OCI-LY7 (cell line): ENCODE data around the gene LZTR1. TPM values are rescaled to one million over a fixed set of nuclear protein-coding genes. Genes with fewer than 3 reads are reported as not detected.

Experiments used
- BruUV-seq: library from RNA; stranded (reverse); fragments of 400-500 nt; replicated peaks from 2 replicates; lab custom pipeline; 2021; lab: Mats Ljungman, UMichigan
- CTCF ChIA-PET: fragments of 300-600 bp; sonication (Branson Sonifier 250); formaldehyde crosslinking; loops from one replicate; lab custom pipeline; 2022; ENCODE audit warnings: antibody characterized with exemption; ENCODE audit not compliant: unreplicated experiment; lab: Charles Lee
- POLR2A ChIA-PET: fragments of 300-600 bp; sonication (Branson Sonifier 250); formaldehyde crosslinking; loops from one replicate; lab custom pipeline; 2022; ENCODE audit warnings: antibody characterized with exemption; lab: Charles Lee
- DNase-seq: peaks from one replicate; pipeline ENCODE4 v3.0.0-alpha.2; 2015; ENCODE audit warnings: low spot score
- H2AFZ ChIP-seq: fragments of 200-600 bp; sonication (generic), shearing (Covaris generic); 2 replicates; pipeline ENCODE4 v1.6.1; 2014; ENCODE audit warnings: mild to moderate bottlenecking, antibody characterized with exemption, low read length, moderate library complexity
- H3K27ac ChIP-seq: fragments of 200-600 bp; sonication (generic); 2 replicates; pipeline ENCODE4 v1.5.1; 2014; ENCODE audit warnings: mixed run types, low read depth, mild to moderate bottlenecking, moderate library complexity, low read length, inconsistent platforms; ENCODE audit not compliant: poor library complexity, severe bottlenecking
- H3K36me3 ChIP-seq: fragments of 200-600 bp; sonication (generic); 2 replicates; pipeline ENCODE4 v1.6.1; 2014; ENCODE audit warnings: mild to moderate bottlenecking, antibody characterized with exemption, low read length, moderate library complexity, mixed read lengths; ENCODE audit not compliant: insufficient read depth
- H3K4me1 ChIP-seq: fragments of 200-600 bp; sonication (generic); 2 replicates; pipeline ENCODE4 v1.5.1; 2014; ENCODE audit warnings: mild to moderate bottlenecking, low read length; ENCODE audit not compliant: insufficient read depth, poor library complexity, severe bottlenecking
- H3K4me2 ChIP-seq: fragments of 200-600 bp; sonication (generic); 2 replicates; pipeline ENCODE4 v1.6.1; 2014; ENCODE audit warnings: mild to moderate bottlenecking, low read length
- H3K4me3 ChIP-seq: fragments of 200-600 bp; sonication (generic); 2 replicates; pipeline ENCODE4 v1.5.1; 2014; ENCODE audit warnings: mild to moderate bottlenecking, low read depth, low read length; ENCODE audit not compliant: poor library complexity, severe bottlenecking
- H3K79me2 ChIP-seq: fragments of 200-600 bp; sonication (generic); 2 replicates; pipeline ENCODE4 v1.6.1; 2016; ENCODE audit warnings: low read depth, mild to moderate bottlenecking, low read length, moderate library complexity, mixed read lengths; ENCODE audit not compliant: insufficient read depth
- H3K9me2 ChIP-seq: fragments of 200-600 bp; sonication (generic); 2 replicates; pipeline ENCODE4 v1.6.1; 2016; ENCODE audit warnings: mild to moderate bottlenecking, low read length, mixed read lengths; ENCODE audit not compliant: insufficient read depth
- H3K9me3 ChIP-seq: fragments of 200-600 bp; sonication (generic); 2 replicates; pipeline ENCODE4 v1.6.1; 2014; ENCODE audit warnings: mild to moderate bottlenecking, mixed run types, low read length, mixed read lengths
- H4K20me1 ChIP-seq: fragments of 200-600 bp; sonication (generic); 2 replicates; pipeline ENCODE4 v1.6.1; 2014; ENCODE audit warnings: mild to moderate bottlenecking, antibody characterized with exemption, low read length, moderate library complexity, mixed read lengths; ENCODE audit not compliant: insufficient read depth
- CTCF ChIP-seq: fragments of 200-600 bp; sonication (generic); conservative IDR thresholded peaks from 2 replicates; pipeline ENCODE4 v1.5.1; 2014; ENCODE audit warnings: mild to moderate bottlenecking, antibody characterized with exemption, low read length, moderate library complexity, mixed read lengths
- EZH2phosphoT487 ChIP-seq: fragments of 200-600 bp; sonication (generic); IDR thresholded peaks from 2 replicates; pipeline ENCODE4 v1.6.1; 2018; ENCODE audit warnings: low read depth, borderline replicate concordance, mild to moderate bottlenecking, mixed run types, antibody characterized with exemption, low read length, moderate library complexity, mixed read lengths
- intact Hi-C: fragments of 100-400 bp; cut with micrococcal nuclease; formaldehyde crosslinking; loops from one replicate; pipeline ENCODE4 v1.10.0; 2022; ENCODE audit not compliant: unreplicated experiment
- total RNA-seq, 2 experiments: library from RNA; depleted of rRNA in 1 of 2; stranded (reverse); fragments of >200 nt in 1 of 2; shearing (Covaris generic) in 1 of 2; gene quantifications; 2 replicates each; pipeline ENCODE4 v1.2.3, GENCODE V29; 2014 to 2022

The LZTR1 gene
- total RNA-seq, 2 experiments from 2014 or later = 46.8 to 61.8 TPM

GRCh38 chr22:20998411-20999336 lies 16.6 kb downstream of the LZTR1 start:
- ChIA-PET POLR2A (interaction anchor here (1.1 kb wide), 1 partner anchor 16 kb away, joined by 3 read pairs; no protein-coding TSS in a partner anchor), CTCF (no interaction called here)
- peaks cover 25% of the 10 kb centered on the region for H3K79me2 ChIP-seq
- no peaks in the 10 kb centered on the region for H4K20me1 ChIP-seq
- no peak overlapping the region for H3K4me3 ChIP-seq
- peak overlapping the region; percentile 0 for H3K27ac ChIP-seq
- BruUV-seq = no TSS peak
- peaks cover 32% of the 10 kb centered on the region for H3K4me1 ChIP-seq
- H2AFZ ChIP-seq = no peak overlapping the region
- H3K36me3 ChIP-seq = peaks cover 41% of the 10 kb centered on the region
- DNase-seq = no peak
- intact Hi-C loops = no loop called here
- no peak for TF ChIP-seq CTCF
- no peak for TF ChIP-seq EZH2phosphoT487
- H3K4me2 ChIP-seq = peak overlapping the region; percentile 14; the same call in 1 of the 2 replicates
- no peaks in the 10 kb centered on the region for H3K9me2 ChIP-seq
- no peaks in the 10 kb centered on the region for H3K9me3 ChIP-seq

GRCh38 chr22:20999350-21000206 lies 17.5 kb downstream of the LZTR1 start:
- Histone ChIP-seq H3K4me2 (peak overlapping the region; percentile 100), H3K27ac (peak overlapping the region; percentile 0), H3K9me3 (no peaks in the 10 kb centered on the region), H3K4me1 (peaks cover 36% of the 10 kb centered on the region), H2AFZ (no peak overlapping the region), H4K20me1 (no peaks in the 10 kb centered on the region), H3K36me3 (peaks cover 41% of the 10 kb centered on the region), H3K4me3 (peak overlapping the region; percentile 83), H3K9me2 (no peaks in the 10 kb centered on the region), H3K79me2 (peaks cover 30% of the 10 kb centered on the region)
- no TSS peak for BruUV-seq
- DNase-seq = no peak
- ChIA-PET POLR2A (no interaction called here), CTCF (interaction anchor here (0.7 kb wide), 1 partner anchor 252 kb away, joined by 3 read pairs; no protein-coding TSS in a partner anchor)
- TF ChIP-seq EZH2phosphoT487 = no peak
- no peak for TF ChIP-seq CTCF
- intact Hi-C loops = loop anchor here (10.0 kb wide), 1 partner anchor 145 kb away; the partner anchor contains the start of genes PI4KA and SNAP29
